Thymus (tissue), 11 donors: ENCODE measurements around the gene NMNAT3. TPM values are rescaled to one million over a fixed set of nuclear protein-coding genes. Genes with fewer than 3 reads are reported as not detected.

ENCODE experiments used
- DNase-seq, 9 donors: peaks; one replicate each; pipeline ENCODE4 v3.0.0-alpha.2; 2013; ENCODE audit warnings: low spot score in 9 of 9, low read depth in 6 of 9, missing footprints in 1 of 9
- H3K27ac ChIP-seq, 2 donors: one replicate each; pipeline ENCODE4 v1.5.1; 2013; ENCODE audit warnings: control low read depth in 1 of 2, low read depth in 1 of 2, low read length in 1 of 2, mild to moderate bottlenecking in 1 of 2, moderate library complexity in 1 of 2
- H3K27me3 ChIP-seq, 2 donors: one replicate each; pipeline ENCODE4 v1.5.1; 2013; ENCODE audit warnings: low read length in 1 of 2; ENCODE audit not compliant: control insufficient read depth in 2 of 2, insufficient read depth in 1 of 2
- H3K36me3 ChIP-seq, 2 donors: one replicate each; pipeline ENCODE4 v1.5.1; 2013; ENCODE audit warnings: low read length in 1 of 2, mild to moderate bottlenecking in 1 of 2, moderate library complexity in 1 of 2; ENCODE audit not compliant: control insufficient read depth in 2 of 2, insufficient read depth in 2 of 2
- H3K4me1 ChIP-seq, 2 donors: one replicate each; pipeline ENCODE4 v1.5.1; 2013; ENCODE audit warnings: low read length in 2 of 2; ENCODE audit not compliant: control insufficient read depth in 2 of 2, insufficient read depth in 2 of 2
- H3K4me3 ChIP-seq, 2 donors: one replicate each; pipeline ENCODE4 v1.5.1; 2013; ENCODE audit warnings: low read length in 2 of 2, control low read depth in 1 of 2, mild to moderate bottlenecking in 1 of 2
- H3K9me3 ChIP-seq, 2 donors: one replicate each; pipeline ENCODE4 v1.5.1; 2013; ENCODE audit warnings: low read length in 1 of 2, mild to moderate bottlenecking in 1 of 2; ENCODE audit not compliant: control insufficient read depth in 2 of 2, insufficient read depth in 1 of 2
- WGBS: extraction: QIAGEN DNeasy Blood & Tissue Kit; methylation state at CpG from one replicate; pipeline ENCODE4 v1.1.7; 2013; 5-methylcytosine and 5-hydroxymethylcytosine counted together
- polyA plus RNA-seq: library from polyadenylated mRNA; stranded (reverse); fragments of 200-250 nt; gene quantifications from one replicate; pipeline ENCODE4 v1.2.3, GENCODE V29; 2013
- total RNA-seq: library from RNA; stranded (reverse); fragments of 120-200 nt; gene quantifications from one replicate; pipeline ENCODE4 v1.2.4, GENCODE V29; 2013
- donor health status: healthy.

The NMNAT3 gene
- total and polyA plus RNA-seq, 2 donors: 4.7 to 5.2 TPM

GRCh38 chr3:139557041-139557440 lies 120.7 kb downstream of the NMNAT3 start:
- H3K36me3 ChIP-seq: no peaks in the 10 kb centered on the region
- 97% methylated on average over 3 of the region's 3 CpGs for WGBS
- DNase-seq: no peak
- H3K9me3 ChIP-seq: no peaks in the 10 kb centered on the region
- H3K27me3 ChIP-seq: no peaks in the 10 kb centered on the region
- no peak overlapping the region for H3K27ac ChIP-seq
- no peak overlapping the region for H3K4me3 ChIP-seq
- no peaks in the 10 kb centered on the region for H3K4me1 ChIP-seq

DNA sequence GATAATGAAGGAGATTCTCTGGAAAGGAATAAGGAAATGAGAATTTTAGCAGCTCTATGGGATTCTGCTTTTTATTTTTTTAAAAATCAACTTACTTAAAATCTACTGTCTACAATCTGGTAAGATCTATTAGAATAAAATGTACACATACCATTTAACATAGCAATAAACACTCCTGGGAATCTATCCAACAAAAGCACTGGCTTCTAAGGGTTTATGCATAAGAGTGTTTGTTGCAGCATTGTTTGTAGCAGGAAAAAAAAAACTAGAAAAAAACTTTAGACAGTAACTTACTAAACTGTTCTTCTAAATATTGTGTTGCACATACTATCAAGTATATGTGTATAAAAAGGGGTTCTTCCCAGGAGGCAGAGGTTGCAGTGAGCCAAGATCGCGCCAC lies 122.5 kb downstream of the NMNAT3 start:
- 97% methylated on average over 2 of the region's 2 CpGs for WGBS

DNA sequence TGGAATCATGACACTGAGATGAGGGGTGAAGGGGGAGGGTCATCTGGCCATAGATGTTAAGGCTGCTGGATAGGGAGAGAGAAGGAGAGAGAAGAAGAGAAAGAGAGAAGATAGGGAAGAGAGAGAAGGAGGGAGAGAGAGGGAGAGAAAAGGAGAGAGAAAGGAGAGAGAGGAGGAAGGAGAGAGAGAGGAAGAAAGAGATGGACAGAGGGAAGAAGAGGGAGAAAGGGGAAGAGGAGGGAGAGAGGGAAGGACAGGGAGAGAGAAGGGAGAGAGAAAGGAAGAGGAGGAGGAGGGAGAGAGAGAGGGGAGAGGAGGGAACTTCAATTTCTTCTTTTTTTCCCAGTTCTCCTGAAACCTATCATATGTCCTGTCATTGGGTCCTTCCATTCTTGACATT lies 123.1 kb downstream of the NMNAT3 start:
- Histone ChIP-seq H3K4me3 (no peak overlapping the region), H3K4me1 (no peaks in the 10 kb centered on the region), H3K36me3 (no peaks in the 10 kb centered on the region), H3K27me3 (no peaks in the 10 kb centered on the region), H3K9me3 (no peaks in the 10 kb centered on the region), H3K27ac (no peak overlapping the region)
- DNase-seq: no peak

More for the DNA sequence above, 122.5 kb downstream of the NMNAT3 start:
- Histone ChIP-seq H3K9me3 (no peaks in the 10 kb centered on the region), H3K4me1 (no peaks in the 10 kb centered on the region), H3K27ac (no peak overlapping the region), H3K36me3 (no peaks in the 10 kb centered on the region), H3K27me3 (no peaks in the 10 kb centered on the region), H3K4me3 (no peak overlapping the region)
- DNase-seq: no peak

DNA sequence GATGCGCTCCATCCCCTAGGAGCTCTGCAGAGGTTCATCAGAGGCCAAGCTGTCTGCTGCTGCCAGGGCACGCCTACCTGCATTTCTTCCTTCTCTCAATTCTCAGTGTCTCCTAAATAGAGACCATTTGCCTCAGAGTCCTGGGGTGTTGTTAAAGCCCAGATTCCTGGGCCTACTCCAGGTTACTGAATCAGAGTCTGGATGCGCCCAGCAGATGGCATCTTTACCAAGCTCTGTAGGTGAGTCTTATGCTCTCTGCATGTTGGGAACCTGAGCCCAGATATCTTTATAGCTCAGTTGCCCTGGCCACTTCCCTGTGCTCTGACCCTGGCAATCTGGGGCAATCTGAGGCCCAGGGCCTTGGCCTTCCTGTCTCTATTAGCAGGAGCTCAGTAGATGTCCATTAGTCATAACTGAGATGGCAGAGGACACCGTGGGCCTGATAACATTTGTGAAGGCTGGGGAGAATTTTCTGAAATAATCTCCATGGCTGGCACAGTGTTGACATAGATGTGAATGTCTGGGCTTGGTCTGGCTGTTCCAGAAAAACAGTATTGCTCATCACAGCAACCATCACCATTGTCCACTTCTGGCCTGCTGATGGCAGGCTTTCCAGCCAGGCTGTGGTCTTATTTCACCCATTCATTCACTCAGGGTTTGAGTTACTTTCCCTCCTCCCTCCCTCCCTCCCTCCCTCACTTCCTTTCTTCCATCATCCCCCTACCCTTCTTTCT lies 125.0 kb downstream of the NMNAT3 start:
- H3K36me3 ChIP-seq: no peaks in the 10 kb centered on the region
- 94% methylated on average over 4 of the region's 4 CpGs for WGBS
- H3K27me3 ChIP-seq: no peaks in the 10 kb centered on the region
- no peak overlapping the region for H3K27ac ChIP-seq
- H3K4me3 ChIP-seq: no peak overlapping the region
- DNase-seq: no peak
- H3K9me3 ChIP-seq: no peaks in the 10 kb centered on the region
- no peaks in the 10 kb centered on the region for H3K4me1 ChIP-seq

GRCh38 chr3:139548801-139549200 lies 129.0 kb downstream of the NMNAT3 start:
- WGBS: 89% methylated on average over 5 of the region's 5 CpGs
- H3K4me1 ChIP-seq: no peaks in the 10 kb centered on the region
- H3K9me3 ChIP-seq: no peaks in the 10 kb centered on the region
- no peak overlapping the region for H3K4me3 ChIP-seq
- no peaks in the 10 kb centered on the region for H3K27me3 ChIP-seq
- no peak for DNase-seq
- no peaks in the 10 kb centered on the region for H3K36me3 ChIP-seq
- H3K27ac ChIP-seq: no peak overlapping the region

- no peaks in the 10 kb centered on the region for H3K9me3 ChIP-seq
- H3K27ac ChIP-seq: no peak overlapping the region
- no peak overlapping the region for H3K4me3 ChIP-seq
- H3K4me1 ChIP-seq: no peaks in the 10 kb centered on the region
- no peak for DNase-seq
- H3K27me3 ChIP-seq: no peaks in the 10 kb centered on the region
- no peaks in the 10 kb centered on the region for H3K36me3 ChIP-seq
Measured at GRCh38 chr3:139547666-139548065, 130.1 kb downstream of the NMNAT3 start.

- Histone ChIP-seq H3K27me3 (peaks cover 0 to 5% of the 10 kb centered on the region in 2 donors), H3K27ac (no peak overlapping the region), H3K9me3 (no peaks in the 10 kb centered on the region), H3K4me1 (no peaks in the 10 kb centered on the region), H3K36me3 (no peaks in the 10 kb centered on the region), H3K4me3 (no peak overlapping the region)
- WGBS: 82% methylated on average over 3 of the region's 3 CpGs
- DNase-seq: no peak
Measured at GRCh38 chr3:139546772-139547171, 131.0 kb downstream of the NMNAT3 start.

- Histone ChIP-seq H3K27ac (no peak overlapping the region), H3K9me3 (no peaks in the 10 kb centered on the region), H3K36me3 (no peaks in the 10 kb centered on the region), H3K4me1 (no peaks in the 10 kb centered on the region), H3K27me3 (peaks cover 16 to 52% of the 10 kb centered on the region in 2 donors), H3K4me3 (no peak overlapping the region)
- no peak for DNase-seq
- 94% methylated on average over 5 of the region's 5 CpGs for WGBS
Measured at GRCh38 chr3:139541532-139542288, 136.1 kb downstream of the NMNAT3 start.

DNA sequence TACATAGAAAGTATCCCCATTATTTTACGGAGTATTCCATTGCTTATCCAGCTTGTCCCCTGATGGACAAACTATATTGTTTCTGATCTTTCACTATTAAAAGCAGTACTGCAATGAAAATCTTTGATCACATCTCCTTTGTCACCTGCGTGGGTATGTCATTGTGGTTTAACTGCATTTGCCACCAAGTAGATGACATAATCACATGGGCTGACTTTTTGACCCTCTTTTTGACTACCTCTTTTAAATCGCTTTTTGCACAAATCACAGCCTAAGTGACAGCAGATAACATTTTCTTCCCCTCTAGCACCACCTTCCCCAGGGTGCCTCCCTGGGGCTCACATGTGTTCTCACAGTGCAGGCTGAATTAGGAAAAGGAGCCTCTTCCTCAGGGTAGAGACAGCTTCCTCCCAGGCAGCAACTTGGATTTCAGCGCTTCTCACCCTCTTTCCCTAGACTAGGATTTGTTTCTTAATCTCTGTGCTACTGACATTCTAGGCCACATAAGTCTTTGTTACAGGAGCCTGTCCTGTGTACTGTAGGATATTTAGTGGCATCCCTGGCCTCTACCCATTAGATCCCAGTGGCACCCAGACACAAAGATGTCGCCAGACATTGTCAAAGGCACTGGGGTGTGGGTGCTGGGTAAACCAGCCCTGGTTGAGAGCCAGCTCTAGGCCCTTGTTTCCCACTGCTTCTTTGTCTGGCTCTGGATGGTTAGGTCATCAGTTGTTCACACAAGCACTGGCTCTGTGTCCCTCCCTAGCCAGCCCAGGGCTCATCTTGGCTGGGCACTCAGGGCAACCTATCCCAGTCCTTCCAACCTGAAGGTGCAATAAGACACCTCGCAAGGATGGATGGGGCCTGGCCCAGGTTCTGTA lies 136.9 kb downstream of the NMNAT3 start:
- H3K4me1 ChIP-seq: peaks cover 0 to 2% of the 10 kb centered on the region in 2 donors
- no peak for DNase-seq
- 72% methylated on average over 6 of the region's 6 CpGs for WGBS
- H3K4me3 ChIP-seq: no peak overlapping the region
- no peaks in the 10 kb centered on the region for H3K36me3 ChIP-seq
- H3K27ac ChIP-seq: no peak overlapping the region
- H3K27me3 ChIP-seq: peaks cover 16 to 59% of the 10 kb centered on the region in 2 donors
- no peaks in the 10 kb centered on the region for H3K9me3 ChIP-seq
